Activated naive CD4-positive, alpha-beta T cell treated with Interleukin-2 at 50 U/mL for 16 hours (primary cell): ENCODE data around the gene ZNRD2.
"Not testable (repeated sequence)": the region's sequence is repeated elsewhere in the genome, so short reads cannot be mapped to it uniquely, and the experiment has no call there.

ENCODE experiments used
- DNase-seq: peaks from one replicate; pipeline ENCODE4 v3.0.0-alpha.2; 2020

Gene ZNRD2

GRCh38 chr11:65556470-65557279, 13.6 kb upstream of the ZNRD2 start:
- no peak for DNase-seq

DNA sequence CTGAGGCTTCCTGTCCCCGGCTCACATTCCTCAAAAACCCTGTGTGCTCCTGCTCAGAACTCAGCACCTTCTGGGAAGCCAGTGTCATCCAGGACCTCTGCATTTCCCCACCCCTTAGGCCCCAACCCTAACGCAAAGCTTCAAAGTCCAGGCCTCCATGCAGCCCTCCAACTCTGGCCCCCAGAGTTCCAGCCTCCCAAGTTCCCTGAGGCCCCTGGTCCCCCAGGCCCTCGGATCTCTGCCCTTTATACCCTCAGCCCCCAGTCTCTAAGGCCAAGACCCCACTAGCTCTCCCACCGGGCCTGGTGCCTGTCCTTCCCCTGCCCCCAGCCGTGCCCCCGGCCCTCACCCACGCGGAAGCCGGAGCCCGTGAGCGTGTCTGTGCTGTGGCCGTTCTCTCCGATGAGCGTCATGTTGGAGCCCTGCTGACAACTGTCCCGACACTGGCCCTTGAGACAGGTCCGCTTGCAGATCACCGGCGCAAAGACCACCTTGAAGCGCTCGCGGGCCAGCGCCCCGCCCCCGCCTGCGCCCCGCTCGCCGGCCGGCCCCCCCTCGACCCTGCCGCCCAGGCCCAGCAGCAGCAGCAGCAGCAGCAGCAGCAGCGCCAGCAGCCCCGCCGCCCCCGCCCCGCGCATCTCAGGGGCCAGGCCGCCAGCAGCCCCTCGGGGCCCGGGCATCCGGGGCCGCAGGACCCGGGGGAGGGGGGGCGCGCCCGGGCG, 12.8 kb upstream of the ZNRD2 start:
- DNase-seq: peak; percentile 33

- DNase-seq: peak; percentile 45
These were observed 12.0 kb upstream of the ZNRD2 start, which contains the start of gene LTBP3 for GRCh38 chr11:65558002-65558929. TSS of gene LTBP3 (minus strand) at chr11:65558359. CDS start at chr11:65557959, 400 bp downstream.

GRCh38 chr11:65558930-65559509, 11.3 kb upstream of the ZNRD2 start:
- DNase-seq: no peak

GRCh38 chr11:65559535-65559934, 10.7 kb upstream of the ZNRD2 start:
- DNase-seq: peak; percentile 36

DNA sequence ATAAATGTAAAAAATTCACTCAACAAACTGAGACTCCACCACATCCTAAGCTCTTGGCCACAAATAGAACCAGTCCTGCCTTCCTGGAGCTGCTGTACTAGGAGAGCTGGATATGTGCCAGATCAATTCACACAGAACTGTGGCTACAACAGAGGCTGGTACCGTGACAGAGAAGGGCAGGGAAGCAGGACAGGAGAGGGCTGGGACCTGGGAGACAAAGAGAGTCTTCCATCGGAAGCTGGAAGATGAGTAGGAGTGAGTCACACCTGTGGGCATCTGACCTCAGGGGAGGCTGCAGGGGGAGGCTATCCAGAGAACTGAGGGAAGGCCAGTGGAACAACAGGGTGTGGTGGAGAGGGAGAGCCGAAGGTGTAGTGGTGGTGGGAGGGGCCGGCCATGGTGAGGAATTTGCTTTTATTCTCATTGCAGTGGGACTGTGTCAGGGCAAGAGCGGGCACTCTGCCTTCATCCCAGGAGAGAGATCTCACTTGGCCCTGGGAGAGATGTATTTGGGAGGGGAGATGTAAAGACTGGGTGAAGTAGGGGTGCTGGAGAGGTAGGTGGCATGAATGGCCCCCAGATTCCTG, 10.2 kb upstream of the ZNRD2 start:
- no peak for DNase-seq

- no peak for DNase-seq
These were observed 9.5 kb upstream of the ZNRD2 start for GRCh38 chr11:65560555-65561418.

GRCh38 chr11:65562020-65562419, 8.3 kb upstream of the ZNRD2 start:
- no peak for DNase-seq

GRCh38 chr11:65562788-65563187, 7.5 kb upstream of the ZNRD2 start:
- no peak for DNase-seq

- no peak for DNase-seq
These were observed 6.7 kb upstream of the ZNRD2 start for GRCh38 chr11:65563601-65564000.

- DNase-seq: not testable (repeated sequence)
These were observed 5.3 kb upstream of the ZNRD2 start for GRCh38 chr11:65564879-65565559.

- DNase-seq: peak; percentile 35
These were observed 4.4 kb upstream of the ZNRD2 start for GRCh38 chr11:65565624-65566453.

DNA sequence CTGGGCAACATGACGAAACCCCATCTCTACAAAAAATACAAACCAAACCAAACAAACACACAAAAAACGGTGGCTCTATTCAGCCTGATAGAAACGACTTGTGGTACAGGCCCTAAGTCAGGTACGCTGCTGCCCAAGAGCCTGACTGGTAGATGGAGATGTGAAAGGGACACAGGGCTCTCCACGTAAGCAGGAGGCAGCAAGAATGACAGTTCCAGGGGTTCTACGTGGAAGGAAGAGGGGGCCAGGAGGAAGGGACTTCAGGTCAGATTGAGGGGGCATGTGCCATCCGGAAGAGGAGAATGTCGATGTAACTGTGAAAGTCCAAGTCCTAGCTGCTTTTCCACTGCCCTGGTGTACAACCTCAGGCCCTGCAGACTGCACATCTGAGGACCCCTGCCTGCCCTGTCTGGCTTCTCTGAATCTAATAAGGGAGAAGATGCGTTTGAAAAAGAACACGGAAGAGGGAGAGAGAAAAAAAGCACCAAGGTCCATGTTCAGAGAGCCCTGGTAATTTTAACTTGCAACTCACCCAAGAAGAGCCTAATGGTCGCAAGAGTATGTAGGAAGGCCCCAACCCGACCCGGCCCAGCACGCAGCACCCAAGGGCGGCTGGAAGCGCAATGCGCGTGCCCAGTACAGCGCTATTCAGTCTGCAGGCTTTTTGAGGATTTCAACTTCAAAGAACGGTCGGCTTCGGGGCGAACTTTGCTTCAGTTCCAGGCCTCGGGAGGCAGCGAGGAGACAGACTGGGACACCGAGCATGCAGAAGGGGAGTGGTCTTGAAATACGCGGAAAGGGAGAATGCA, 909 bp upstream of the ZNRD2 start:
- DNase-seq: no peak

GRCh38 chr11:65571420-65571819, 1.1 kb downstream of the ZNRD2 start:
- no peak for DNase-seq

- no peak for DNase-seq
These were observed 1.7 kb downstream of the ZNRD2 start for GRCh38 chr11:65571940-65572339.

- peak; percentile 90 for DNase-seq
These were observed 2.2 kb downstream of the ZNRD2 start, which contains the start of gene FAM89B for GRCh38 chr11:65572356-65573051. TSS of gene FAM89B (plus strand) at chr11:65572538. CDS start at chr11:65572670, 132 bp downstream.

DNA sequence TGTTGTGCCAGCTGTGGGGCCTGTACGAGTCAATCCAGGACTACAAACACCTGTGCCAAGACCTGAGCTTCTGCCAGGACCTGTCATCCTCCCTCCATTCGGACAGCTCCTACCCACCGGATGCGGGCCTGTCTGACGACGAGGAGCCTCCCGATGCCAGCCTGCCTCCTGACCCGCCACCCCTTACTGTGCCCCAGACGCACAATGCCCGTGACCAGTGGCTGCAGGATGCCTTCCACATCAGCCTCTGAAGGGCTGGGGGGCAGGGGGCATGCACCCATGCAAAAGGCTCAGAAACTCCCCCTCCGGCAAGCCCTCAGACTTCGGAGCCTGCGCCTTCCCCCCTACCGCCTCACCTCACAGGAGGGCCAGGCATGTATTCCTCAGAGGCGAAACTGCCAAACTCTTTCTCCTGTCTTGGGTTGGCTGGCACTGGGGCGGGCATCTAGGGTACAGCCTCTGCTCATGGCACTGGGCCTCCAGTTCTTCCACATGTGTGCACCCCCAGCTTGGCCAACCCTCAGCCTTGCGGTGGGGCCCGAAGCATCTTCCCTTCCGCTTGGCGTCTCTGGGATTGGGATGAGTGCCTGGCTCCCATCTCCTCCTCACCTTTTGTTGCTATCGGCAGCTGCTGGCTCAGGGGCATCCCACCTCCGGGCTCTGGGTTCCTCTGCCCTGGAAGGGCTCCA, 3.3 kb downstream of the ZNRD2 start:
- DNase-seq: no peak
